ENCODE measurements around the gene RBM33. TPM values are rescaled to one million over a fixed set of nuclear protein-coding genes. Genes with fewer than 3 reads are reported as not detected.

RBM33 gene
- polyA plus RNA-seq, 1 experiment: 5.0 TPM

DNA sequence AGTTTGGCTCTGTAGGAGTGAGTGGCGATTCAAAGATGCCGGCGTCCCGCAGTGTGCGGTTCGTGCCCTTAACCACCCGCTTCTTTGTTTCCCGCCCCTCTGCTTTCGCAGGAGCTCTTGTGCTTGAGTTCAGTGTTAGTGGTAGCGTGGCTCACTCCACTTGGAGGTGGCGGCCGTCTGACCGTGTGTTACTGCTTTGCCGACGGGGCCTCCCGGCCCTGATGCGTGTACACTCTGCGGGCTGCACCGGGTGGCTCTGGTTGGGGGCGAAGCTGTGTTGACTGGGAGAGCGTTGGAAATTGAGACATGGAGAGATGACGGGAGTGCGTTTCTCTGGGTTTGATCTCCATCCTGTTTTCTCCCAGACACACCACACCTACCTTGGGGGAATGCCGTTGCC, 136.4 kb downstream of the RBM33 start:
- Histone ChIP-seq H3K27me3 (ENCODE audit: control insufficient read depth, insufficient read depth, low read length) (no peaks in the 10 kb centered on the region), H3K4me3 (ENCODE audit: low read depth, low read length) (no peak overlapping the region), H3K36me3 (ENCODE audit: control insufficient read depth, insufficient read depth, low read length) (peaks cover 19% of the 10 kb centered on the region)
- DNase-seq (ENCODE audit: low read depth): no peak
- TF ChIP-seq, protein P1, sequence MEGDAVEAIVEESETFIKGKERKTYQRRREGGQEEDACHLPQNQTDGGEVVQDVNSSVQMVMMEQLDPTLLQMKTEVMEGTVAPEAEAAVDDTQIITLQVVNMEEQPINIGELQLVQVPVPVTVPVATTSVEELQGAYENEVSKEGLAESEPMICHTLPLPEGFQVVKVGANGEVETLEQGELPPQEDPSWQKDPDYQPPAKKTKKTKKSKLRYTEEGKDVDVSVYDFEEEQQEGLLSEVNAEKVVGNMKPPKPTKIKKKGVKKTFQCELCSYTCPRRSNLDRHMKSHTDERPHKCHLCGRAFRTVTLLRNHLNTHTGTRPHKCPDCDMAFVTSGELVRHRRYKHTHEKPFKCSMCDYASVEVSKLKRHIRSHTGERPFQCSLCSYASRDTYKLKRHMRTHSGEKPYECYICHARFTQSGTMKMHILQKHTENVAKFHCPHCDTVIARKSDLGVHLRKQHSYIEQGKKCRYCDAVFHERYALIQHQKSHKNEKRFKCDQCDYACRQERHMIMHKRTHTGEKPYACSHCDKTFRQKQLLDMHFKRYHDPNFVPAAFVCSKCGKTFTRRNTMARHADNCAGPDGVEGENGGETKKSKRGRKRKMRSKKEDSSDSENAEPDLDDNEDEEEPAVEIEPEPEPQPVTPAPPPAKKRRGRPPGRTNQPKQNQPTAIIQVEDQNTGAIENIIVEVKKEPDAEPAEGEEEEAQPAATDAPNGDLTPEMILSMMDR (IDR thresholded peaks at IDR 0.05; ENCODE audit: insufficient read depth, low read depth, low read length): no peak
- CTCF ChIA-PET: interaction anchor here (1.1 to 2.3 kb wide), 2 partner anchors 11 to 13 kb away, joined by 3 to 6 read pairs; no protein-coding TSS in a partner anchor
- POLR2A ChIA-PET: no interaction called here

DNA sequence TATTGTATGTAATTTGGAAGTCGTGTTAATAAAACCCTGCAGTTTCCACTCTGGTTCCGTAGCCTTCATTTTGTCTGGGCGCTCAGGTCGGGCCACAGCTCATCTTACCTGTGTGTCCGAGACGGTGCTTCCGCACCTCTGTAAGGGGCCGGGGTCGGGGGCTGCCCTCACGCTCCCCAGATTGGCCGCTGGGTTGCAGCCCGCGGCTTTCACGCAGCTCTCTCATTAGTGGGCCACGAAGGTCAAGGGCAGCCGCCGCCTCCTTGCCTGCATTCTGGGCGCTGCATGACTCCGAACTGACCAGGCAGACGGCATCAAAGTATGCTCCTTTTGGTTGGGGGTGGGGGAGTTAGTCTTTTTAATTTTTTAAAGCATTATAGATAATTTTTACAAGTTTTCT, 137.0 kb downstream of the RBM33 start:
- Histone ChIP-seq H3K27me3 (ENCODE audit: control insufficient read depth, insufficient read depth, low read length) (no peaks in the 10 kb centered on the region), H3K4me3 (ENCODE audit: low read depth, low read length) (no peak overlapping the region), H3K36me3 (ENCODE audit: control insufficient read depth, insufficient read depth, low read length) (peaks cover 18% of the 10 kb centered on the region)
- ChIA-PET POLR2A (no interaction called here), CTCF (interaction anchor here (1.1 to 2.3 kb wide), 2 partner anchors 12 to 13 kb away, joined by 3 to 6 read pairs; no protein-coding TSS in a partner anchor)
- TF ChIP-seq, protein P1 (IDR thresholded peaks at IDR 0.05; ENCODE audit: insufficient read depth, low read depth, low read length): no peak
- DNase-seq (ENCODE audit: low read depth): no peak

DNA sequence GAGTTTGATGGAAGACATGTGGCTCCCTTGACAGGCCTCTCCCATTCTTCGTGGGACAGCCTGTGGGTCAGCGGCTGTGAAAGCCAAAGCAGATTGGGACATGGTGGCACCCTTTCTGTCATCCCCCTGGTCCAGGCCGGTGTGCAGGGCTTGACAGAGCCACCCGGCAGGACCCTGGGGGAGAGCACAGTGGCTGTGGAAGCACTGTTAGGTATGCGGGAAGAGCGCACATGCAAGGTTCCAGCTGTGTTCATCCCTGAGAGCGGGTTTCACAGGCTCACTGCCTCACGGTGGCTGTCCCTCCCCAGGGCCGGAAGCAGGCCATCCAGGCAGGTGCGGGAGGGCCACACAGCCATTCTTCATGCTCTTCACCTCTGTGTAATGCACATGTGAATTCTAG, 138.0 kb downstream of the RBM33 start:
- TF ChIP-seq, protein P1 (IDR thresholded peaks at IDR 0.05; ENCODE audit: insufficient read depth, low read depth, low read length): no peak
- Histone ChIP-seq H3K4me3 (ENCODE audit: low read depth, low read length) (no peak overlapping the region), H3K36me3 (ENCODE audit: control insufficient read depth, insufficient read depth, low read length) (peaks cover 13% of the 10 kb centered on the region), H3K27me3 (ENCODE audit: control insufficient read depth, insufficient read depth, low read length) (no peaks in the 10 kb centered on the region)
- ChIA-PET CTCF (interaction anchor here (2.3 kb wide), 1 partner anchor 14 kb away, joined by 6 read pairs; no protein-coding TSS in a partner anchor), POLR2A (no interaction called here)
- no peak for DNase-seq (ENCODE audit: low read depth)

DNA sequence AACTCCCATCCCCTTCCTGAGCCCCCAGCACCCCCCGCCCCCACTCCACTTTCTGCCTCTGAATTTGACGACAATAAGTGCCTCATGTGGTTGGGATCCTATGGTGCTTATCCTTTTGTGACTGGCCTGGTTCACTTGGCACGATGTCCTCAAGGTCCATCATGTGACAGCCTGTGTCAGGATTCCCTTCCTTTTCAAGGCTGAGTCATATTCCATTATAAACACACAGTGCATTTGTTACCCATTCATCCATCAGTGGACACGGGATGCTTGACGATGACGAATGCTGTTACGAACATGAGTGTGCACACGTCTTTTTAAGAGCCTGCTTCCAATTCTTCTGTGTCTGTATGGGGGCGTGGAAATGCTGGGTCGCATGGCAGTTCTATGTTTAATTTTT, 141.1 kb downstream of the RBM33 start:
- TF ChIP-seq, protein P1 (IDR thresholded peaks at IDR 0.05; ENCODE audit: insufficient read depth, low read depth, low read length): no peak
- H3K4me3 ChIP-seq (ENCODE audit: low read depth, low read length): no peak overlapping the region
- ChIA-PET POLR2A (no interaction called here), CTCF (interaction anchor here (1.1 to 1.6 kb wide), 2 partner anchors 9 to 15 kb away, joined by 3 to 4 read pairs; no protein-coding TSS in a partner anchor)
- peaks cover 5% of the 10 kb centered on the region; the same call in 1 of the 2 replicates for H3K36me3 ChIP-seq (ENCODE audit: control insufficient read depth, insufficient read depth, low read length)
- H3K27me3 ChIP-seq (ENCODE audit: control insufficient read depth, insufficient read depth, low read length): no peaks in the 10 kb centered on the region
- DNase-seq (ENCODE audit: low read depth): no peak

DNA sequence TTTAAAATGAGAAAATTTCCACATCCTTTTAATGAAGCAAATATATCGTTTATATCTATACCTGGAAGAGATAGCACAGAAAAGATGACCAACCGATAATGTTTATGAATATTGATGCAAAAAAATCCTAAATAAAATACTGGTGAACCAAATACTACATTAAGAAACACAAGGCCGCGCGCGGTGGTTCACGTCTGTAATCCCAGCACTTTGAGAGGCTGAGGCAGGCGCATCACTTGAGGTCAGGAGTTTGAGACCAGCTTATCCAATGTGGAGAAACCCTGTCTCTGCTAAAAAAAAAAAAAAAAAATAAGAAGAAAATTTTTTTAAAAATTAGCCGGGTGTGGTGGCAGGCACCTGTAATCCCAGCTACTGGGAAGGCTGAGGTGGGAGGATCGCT, 142.0 kb downstream of the RBM33 start:
- no peak for DNase-seq (ENCODE audit: low read depth)
- Histone ChIP-seq H3K4me3 (ENCODE audit: low read depth, low read length) (no peak overlapping the region), H3K36me3 (ENCODE audit: control insufficient read depth, insufficient read depth, low read length) (peaks cover 1% of the 10 kb centered on the region; the same call in 1 of the 2 replicates), H3K27me3 (ENCODE audit: control insufficient read depth, insufficient read depth, low read length) (no peaks in the 10 kb centered on the region)
- TF ChIP-seq, protein P1 (IDR thresholded peaks at IDR 0.05; ENCODE audit: insufficient read depth, low read depth, low read length): no peak
- POLR2A ChIA-PET: no interaction called here
- CTCF ChIA-PET: no interaction called here
